Epithelial cell of prostate (primary cell): ENCODE results near the gene ZSWIM3.

Experiments used
- DNase-seq: peaks from one replicate; pipeline ENCODE4 v3.0.0-alpha.2; 2011; ENCODE audit warnings: low read depth, low spot score
- H3K27ac ChIP-seq: fragments of 450-650 bp; 2 replicates; pipeline ENCODE4 v1.5.1; 2017; ENCODE audit warnings: mild to moderate bottlenecking

Gene ZSWIM3

GRCh38 chr20:45921337-45922189 is 64.1 kb downstream of the ZSWIM3 start:
- DNase-seq, result no peak
- H3K27ac ChIP-seq, result no peak overlapping the region

GRCh38 chr20:45924391-45925261 is 67.2 kb downstream of the ZSWIM3 start:
- no peak overlapping the region for H3K27ac ChIP-seq
- no peak for DNase-seq

GRCh38 chr20:45925821-45926506 is 68.5 kb downstream of the ZSWIM3 start:
- DNase-seq, result no peak
- H3K27ac ChIP-seq, result no peak overlapping the region

- no peak overlapping the region for H3K27ac ChIP-seq
- DNase-seq, result no peak
Measured at GRCh38 chr20:45926731-45927070, 69.3 kb downstream of the ZSWIM3 start.

GRCh38 chr20:45927071-45927878 is 69.9 kb downstream of the ZSWIM3 start:
- H3K27ac ChIP-seq, result no peak overlapping the region

More at GRCh38 chr20:45927071-45927878, 69.9 kb downstream of the ZSWIM3 start:
- no peak for DNase-seq
